HG02884 (cell line): Measurements from ENCODE around the gene SPDYE2.
"Not testable (repeated sequence)": the region's sequence is repeated elsewhere in the genome, so short reads cannot be mapped to it uniquely, and the experiment has no call there.

Experiments
- ATAC-seq: cut with Tn5 transposase; IDR thresholded peaks from one replicate; pipeline ENCODE4 v1.9.1; 2021; ENCODE audit warnings: mild to moderate bottlenecking, moderate library complexity; ENCODE audit not compliant: unreplicated experiment

The SPDYE2 gene

GRCh38 chr7:102599699-102600098, 48.7 kb downstream of the SPDYE2 start:
- not testable (repeated sequence) for ATAC-seq

- ATAC-seq: not testable (repeated sequence)
Observed at GRCh38 chr7:102602317-102602716, 51.3 kb downstream of the SPDYE2 start.

- not testable (repeated sequence) for ATAC-seq
Observed at GRCh38 chr7:102604431-102605145, 53.6 kb downstream of the SPDYE2 start.

- not testable (repeated sequence) for ATAC-seq
Observed at GRCh38 chr7:102606848-102607247, 55.8 kb downstream of the SPDYE2 start.

GRCh38 chr7:102609734-102610133, 58.7 kb downstream of the SPDYE2 start:
- not testable (repeated sequence) for ATAC-seq

- not testable (repeated sequence) for ATAC-seq
Observed at GRCh38 chr7:102610441-102610840, 59.4 kb downstream of the SPDYE2 start.

GRCh38 chr7:102611013-102611674, 60.1 kb downstream of the SPDYE2 start:
- ATAC-seq: peak; percentile 27

GRCh38 chr7:102611675-102612325, 60.8 kb downstream of the SPDYE2 start:
- not testable (repeated sequence) for ATAC-seq
